Stimulated activated CD4-positive, alpha-beta T cell treated with anti-CD3 and anti-CD28 coated beads, Interleukin-15, amount 100 ng/mL, for 48 hours (primary cell): ENCODE measurements around the gene TULP4.
"Not testable (repeated sequence)": the region's sequence is repeated elsewhere in the genome, so short reads cannot be mapped to it uniquely, and the experiment has no call there.

ENCODE experiments used
- DNase-seq, 2 donors: peaks; one replicate each; pipeline ENCODE4 v3.0.0-alpha.2; 2020; ENCODE audit warnings: low read depth in 2 of 2

The TULP4 gene

DNA sequence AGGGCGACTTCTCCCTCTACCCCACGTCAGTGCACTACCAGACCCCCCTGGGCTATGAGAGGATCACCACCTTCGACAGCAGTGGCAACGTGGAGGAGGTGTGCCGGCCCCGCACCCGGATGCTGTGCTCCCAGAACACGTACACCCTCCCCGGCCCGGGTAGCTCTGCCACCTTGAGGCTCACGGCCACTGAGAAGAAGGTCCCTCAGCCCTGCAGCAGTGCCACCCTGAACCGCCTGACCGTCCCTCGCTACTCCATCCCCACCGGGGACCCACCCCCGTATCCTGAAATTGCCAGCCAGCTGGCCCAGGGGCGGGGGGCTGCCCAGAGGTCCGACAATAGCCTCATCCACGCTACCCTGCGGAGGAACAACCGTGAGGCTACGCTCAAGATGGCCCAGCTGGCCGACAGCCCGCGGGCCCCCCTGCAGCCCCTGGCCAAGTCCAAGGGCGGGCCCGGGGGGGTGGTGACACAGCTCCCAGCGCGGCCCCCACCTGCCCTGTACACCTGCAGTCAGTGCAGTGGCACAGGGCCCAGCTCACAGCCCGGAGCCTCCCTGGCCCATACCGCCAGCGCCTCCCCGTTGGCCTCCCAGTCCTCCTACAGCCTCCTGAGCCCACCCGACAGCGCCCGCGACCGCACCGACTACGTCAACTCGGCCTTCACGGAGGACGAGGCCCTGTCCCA lies 190.1 kb downstream of the TULP4 start:
- no peak for DNase-seq

DNA sequence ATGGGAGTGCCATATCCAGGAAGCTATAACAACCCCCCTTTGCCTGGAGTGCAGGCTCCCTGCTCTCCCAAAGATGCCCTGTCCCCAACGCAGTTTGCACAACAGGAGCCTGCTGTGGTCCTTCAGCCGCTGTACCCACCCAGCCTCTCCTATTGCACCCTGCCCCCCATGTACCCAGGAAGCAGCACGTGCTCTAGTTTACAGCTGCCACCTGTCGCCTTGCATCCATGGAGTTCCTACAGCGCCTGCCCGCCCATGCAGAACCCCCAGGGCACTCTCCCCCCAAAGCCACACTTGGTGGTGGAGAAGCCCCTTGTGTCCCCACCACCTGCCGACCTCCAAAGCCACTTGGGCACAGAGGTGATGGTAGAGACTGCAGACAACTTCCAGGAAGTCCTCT lies 191.0 kb downstream of the TULP4 start:
- DNase-seq: no peak

DNA sequence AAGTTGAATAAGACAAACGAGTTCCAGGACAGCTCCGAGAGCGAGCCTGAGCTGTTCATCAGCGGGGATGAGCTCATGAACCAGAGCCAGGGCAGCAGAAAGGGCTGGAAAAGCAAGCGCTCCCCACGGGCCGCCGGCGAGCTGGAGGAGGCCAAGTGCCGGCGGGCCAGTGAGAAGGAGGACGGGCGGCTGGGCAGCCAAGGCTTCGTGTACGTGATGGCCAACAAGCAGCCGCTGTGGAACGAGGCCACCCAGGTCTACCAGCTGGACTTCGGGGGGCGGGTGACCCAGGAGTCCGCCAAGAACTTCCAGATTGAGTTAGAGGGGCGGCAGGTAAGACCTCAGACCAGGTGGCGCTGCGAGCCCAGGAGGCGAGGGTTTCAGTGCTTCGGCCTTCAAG lies 191.6 kb downstream of the TULP4 start:
- no peak for DNase-seq

DNA sequence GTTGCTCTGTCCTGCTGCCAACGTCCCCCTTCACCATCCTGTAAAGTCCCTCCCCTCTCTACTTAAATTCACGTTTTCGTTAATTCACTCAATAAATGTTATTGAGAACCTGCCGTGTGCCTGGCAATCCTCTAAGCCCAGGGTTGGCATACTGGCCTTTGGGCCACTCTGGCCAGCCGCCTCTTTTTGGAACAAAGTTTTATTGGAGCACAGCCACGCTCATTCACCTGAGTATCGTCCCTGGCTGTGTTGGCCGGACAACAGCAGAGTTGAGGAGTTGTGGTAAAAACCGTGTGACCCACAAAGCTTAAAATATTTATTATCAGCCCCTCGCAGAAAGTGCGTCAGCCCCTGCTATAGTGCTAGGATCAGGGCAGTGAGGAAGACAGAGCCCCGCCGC lies 192.9 kb downstream of the TULP4 start:
- DNase-seq: no peak

DNA sequence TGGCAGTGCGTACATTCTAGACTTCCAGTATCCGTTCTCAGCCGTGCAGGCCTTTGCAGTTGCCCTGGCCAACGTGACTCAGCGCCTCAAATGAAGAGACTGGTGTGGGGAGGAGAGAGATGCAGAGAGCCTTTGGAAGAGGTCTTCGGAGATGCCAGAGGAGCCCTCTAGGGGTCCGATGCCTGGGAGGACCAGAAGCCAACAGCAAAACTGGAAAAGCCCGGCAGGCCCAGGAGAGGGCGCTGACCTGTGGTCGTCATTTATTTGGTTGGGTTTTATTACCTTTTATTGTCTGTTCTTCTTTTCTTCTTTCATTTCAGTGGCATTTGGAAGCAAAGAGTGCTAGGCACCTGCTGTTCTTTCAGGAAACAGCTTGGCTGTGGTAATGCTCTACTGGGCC lies 194.3 kb downstream of the TULP4 start:
- no peak for DNase-seq

DNA sequence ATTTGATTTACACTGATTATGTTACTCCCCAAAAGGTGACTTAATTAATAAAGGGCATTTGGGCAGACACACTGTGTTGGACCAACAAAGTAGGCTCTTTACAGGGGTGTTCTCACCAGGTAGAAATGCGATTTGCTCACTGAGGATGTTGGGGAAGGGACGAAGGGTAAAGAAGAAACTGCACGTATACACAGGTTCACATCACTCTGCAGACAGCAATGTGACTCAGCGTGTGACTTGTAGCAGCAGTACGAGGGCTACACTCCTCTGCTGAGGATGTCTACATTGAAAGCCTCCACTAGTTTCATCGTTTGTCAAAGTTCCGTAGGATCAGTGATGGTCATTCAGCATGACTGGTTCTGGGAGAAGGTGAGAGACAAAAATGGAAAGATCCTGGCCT lies 194.9 kb downstream of the TULP4 start:
- no peak for DNase-seq

DNA sequence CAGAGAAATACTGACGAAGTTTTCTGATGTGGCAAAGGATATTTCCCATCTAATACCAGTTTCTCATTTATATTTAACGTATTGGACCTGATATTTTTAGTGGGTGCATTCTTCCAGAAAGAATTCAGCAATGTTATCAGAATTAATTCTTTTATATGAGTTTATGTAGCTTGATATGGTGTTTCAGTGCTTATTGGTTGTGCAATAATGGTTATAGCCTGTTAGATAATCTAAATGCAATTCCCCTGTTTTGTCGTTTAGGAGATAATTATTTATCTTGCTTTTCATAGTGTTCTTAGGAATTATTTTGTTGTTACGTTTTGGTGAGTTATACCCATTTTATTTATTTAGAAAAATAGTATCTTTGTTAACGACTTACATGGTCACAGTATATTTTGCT lies 196.2 kb downstream of the TULP4 start:
- DNase-seq: no peak

DNA sequence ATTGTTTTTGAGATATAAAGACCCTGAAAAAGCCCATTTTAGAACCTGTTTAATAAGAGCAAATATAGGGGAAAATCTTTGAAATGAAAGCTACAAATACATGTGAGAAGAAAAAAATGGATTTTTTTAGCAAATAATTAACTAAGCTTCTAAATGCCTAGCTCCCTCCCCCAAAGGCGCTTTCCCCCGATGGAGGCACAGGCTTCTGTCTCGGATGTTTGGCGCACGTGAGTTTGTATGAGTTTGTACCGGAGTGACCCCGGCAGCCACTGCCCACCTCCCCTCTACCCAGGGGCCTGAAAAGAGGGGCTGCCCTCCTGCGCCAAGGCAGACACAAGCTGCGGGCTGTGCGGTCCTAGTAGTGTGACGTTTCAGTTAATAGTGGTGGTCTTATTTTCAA lies 197.2 kb downstream of the TULP4 start:
- no peak for DNase-seq

DNA sequence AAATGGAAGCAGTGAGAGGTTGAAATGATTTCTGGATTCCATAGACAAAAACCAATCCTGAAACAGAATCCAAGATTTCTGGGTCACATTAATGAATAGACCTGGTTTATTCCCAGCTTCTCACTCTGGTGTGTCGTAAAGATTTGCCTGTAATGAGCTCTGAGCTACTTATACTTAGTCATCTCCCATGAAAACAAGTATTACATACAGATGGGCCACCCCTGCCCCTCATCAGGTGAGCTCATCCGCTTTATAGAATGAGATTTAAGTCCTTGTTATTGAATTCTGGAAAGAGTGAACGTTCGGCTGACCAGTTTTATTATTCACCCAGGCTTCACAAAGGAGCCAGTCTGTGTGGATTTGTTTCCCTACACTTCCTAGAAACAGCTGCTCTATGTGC lies 200.5 kb downstream of the TULP4 start:
- DNase-seq: no peak

DNA sequence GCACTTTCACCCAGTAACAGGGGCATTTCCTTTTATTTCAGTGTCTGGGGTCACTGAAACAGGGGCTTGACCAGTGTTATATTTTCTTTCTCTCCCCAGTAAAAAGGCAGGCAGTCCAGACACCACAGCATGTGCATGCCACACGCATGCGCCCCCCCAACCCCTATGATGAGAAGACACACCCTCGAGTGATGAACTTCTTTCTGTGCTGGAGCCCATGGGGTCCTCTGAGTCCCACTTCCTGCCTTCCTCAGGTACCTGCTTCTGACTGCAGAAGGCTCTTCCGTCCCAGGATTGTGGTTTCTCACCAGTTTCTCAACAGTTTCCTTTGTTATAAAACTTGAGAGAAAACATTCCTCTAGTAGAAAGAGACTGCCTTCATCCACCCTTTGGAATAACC lies 201.9 kb downstream of the TULP4 start:
- no peak for DNase-seq

DNA sequence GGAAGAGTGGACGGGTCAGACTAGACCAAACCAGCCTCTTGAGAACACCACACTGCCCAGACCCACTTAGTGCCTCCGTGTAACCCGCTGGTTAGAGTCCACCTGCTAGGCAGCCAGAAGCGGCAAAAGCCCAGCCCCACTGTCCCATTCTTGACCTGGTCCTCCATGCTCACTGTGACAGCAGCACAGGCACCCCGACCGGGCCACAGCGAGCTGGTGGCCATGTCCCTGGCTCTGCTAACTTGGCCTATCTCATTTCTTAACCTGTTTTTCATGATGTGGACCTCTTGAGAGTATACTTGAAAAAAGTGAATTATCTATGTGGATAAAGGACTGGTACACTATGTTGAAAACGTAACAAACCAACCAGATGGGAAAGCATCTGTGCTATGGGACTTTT lies 202.7 kb downstream of the TULP4 start:
- DNase-seq: no peak

DNA sequence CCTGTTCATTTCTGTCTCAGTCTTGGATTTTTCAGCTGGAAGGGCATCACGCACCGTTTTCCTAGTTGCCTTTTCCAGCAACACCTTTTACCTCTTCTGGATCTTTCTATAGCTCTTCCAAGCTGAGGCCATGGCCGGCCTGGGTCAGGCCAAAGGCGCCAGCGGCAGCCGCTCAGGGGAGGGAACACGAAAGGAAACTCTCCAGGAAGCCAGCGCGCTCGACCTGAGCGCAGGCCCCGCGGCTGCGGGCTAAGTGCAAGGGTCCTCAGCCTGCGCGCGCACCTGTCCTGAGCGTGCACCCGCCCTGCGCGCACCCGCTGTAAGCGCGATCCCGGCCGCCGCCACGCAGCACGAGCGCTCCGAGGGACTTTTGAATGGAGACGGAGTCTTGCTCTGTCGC lies 203.8 kb downstream of the TULP4 start:
- DNase-seq: no peak

DNA sequence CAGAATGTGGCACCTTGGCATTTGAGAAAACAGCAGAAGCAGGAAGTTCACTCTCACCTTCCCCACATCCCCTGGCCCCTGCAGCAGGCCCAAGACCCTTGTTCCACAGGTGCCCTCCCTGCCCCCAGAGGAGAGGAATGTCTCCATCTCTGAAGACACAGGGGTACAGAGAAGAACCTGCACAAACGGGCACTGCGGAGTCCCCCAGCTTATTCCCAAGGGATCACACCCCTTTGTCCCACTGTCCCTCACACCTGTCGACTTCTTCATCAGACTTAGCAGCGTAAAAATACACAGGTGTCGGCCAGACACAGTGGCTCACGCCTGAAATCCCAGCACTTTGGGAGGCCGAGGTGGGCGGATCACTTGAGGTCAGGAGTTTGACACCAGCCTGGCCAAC lies 204.8 kb downstream of the TULP4 start:
- DNase-seq: no peak

DNA sequence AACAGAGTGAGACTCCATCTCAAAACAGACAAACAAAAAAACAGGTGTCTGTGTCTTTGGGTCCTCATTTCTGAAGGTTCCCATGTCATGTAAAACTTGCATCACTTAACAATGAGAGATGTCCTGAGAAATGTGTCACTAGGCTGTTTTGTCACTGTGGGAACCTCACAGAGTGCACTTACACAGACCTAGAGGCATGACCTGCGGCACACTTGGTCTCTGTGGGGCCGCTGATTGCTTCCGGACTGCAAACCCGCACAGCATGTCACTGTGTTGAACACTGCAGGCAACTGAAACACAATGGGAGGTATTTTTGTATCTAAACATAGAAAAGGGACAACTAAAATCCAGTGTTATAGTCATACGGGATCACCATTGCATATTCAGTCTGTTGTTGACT lies 205.3 kb downstream of the TULP4 start:
- no peak for DNase-seq

DNA sequence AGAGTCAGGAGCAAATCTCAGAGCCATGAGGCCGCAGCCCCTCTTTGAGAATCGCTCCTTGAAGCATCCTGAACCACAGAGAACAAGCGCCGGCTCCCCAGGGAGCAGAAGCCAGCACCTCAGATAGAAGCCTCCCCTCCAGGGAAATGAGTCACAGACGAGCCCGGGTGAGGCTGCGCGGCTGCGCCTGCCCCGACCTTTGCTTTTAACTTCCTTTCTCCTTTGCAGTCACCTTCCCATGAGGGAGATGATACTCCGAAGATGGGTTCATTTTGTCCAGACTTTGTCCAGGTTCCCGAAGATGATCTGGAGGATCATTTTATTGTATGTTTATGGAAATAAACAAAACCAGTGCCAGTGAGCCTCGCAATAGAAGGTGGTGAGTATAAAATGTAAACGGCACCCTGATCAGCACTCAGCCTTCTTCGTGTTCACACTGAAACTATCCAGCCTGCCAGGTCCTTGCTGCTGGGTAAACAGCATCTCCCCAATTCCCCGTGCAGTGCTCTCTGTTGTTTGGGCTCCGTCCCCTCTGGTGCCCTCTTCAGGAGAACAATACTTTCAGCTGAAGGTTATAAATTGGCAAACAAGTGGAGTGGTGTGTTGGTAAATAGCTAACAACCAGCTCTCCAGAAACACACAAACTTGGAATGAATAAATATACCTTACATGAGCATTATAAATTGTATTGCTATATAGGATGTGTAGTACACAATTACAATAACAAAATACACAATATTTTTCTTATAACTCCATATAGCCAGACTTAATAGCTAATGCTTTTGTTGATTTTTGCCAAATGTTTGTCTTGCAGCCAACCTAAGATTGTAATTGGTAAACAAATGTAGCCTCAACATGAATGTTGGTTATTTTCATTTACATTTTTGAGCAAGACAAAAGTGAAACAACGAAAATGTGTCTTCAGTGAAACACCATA lies 206.2 kb downstream of the TULP4 start:
- peak; percentile 34 to 40 for DNase-seq

DNA sequence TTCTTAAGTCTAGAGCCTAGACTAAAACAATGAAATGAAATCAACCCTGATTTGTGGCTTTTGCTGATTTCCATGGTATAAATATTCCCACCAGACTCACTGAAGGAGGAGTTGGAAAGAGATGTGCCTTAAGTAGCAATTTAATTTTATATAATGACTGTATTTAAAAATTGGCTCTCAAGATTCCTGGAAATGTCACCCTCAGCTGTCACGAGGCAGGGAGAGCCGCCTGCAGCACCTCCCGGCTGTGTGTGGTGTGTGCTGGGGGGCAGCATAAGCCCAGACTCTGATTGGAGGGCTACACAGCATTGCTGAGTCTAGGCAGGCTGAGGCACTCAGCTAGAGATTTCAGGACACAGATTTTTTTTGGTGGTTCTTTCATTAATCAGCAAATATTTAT lies 207.0 kb downstream of the TULP4 start:
- DNase-seq: no peak

DNA sequence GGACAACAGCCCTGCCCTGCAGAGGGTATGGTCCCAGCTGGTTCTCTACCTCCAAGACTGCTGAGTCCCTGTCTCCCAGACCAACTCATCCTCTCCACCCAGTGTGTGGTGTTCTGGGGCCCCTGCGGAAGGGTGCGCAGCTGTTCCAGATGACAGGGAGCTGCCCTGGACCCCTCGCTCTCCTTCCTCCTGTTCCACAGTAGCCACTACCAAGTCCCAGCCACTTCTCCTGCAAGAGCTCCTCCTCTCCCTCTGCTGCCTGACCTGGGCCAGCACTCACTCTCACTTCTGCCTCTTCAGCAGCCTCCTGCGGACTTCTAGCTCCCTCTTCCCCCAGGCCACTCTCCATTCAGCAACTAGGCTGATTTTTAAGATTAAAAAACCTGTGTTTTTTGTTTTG lies 207.5 kb downstream of the TULP4 start:
- no peak for DNase-seq

DNA sequence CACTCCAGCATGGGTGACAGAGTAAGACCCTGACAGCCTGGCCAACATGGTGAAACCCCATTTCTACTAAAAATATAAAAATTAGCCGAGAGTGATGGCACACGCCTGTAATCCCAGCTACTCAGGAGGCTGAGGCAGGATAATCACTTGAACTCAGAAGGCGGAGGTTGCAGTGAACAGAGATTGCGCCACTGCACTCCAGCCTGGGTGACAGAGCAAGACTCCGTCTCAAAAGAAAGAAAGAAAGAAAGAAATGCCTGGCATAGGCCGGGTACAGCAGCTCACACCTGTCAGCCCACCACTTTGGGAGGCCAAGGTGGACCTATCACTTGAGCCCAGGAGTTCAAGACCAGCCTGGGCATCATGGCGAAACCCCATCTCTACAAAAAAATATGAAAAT lies 208.7 kb downstream of the TULP4 start:
- not testable (repeated sequence) for DNase-seq

DNA sequence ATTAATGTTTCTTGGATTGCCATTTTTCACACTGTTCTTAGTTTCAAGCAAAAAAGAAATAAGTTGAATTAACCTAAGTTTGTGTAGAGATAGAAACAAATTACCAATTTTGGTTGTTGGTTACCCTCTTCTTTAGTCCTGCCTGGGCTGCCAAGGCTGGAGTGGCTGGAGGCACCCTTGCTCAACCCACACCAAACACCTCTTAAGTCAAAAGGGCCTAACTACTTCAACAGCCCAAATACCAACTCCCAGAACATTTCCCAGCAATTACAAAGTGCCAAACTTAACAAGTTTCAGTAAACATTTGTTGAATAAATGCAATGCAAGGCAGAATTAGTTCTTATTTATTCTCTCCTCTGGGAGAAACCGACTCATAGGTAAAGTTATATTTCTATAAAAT lies 209.5 kb downstream of the TULP4 start:
- no peak for DNase-seq

DNA sequence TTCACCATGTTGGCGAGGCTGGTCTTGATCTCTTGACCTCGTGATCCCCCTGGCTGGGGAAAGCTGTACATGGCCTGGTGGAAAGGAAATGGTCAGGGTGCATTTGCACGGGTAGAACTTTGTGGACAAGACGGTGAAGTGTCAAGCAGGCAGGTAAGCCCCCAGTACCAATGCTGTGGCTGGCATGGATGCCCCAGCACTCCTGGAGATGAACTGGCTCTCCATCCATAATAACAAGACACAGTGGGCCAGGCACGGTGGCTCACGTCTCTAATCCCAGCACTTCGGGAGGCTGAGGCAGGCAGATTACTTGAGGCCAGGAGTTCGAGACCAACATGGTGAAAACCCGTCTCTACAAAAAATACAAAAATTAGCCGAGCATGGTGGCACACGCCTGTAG lies 210.4 kb downstream of the TULP4 start:
- DNase-seq: no peak

DNA sequence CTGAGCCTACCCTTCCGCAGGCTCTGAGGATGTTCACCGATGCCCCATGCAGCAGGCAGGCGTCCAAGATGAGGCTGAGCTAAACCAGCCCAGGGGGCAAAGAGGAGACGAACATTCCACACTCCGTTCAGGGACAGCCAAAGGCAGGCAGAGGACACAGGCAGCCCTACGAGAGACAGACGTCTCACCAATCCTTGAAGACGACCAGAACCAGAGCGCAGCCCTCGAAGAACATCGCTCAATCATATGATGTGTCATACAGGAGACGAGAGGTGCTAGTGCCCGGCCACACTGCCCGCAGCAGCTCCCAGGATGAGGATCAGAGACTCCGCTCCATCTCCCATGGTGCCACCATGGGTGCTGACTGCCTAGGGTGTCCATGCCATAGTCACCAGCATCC lies 212.0 kb downstream of the TULP4 start:
- no peak for DNase-seq

DNA sequence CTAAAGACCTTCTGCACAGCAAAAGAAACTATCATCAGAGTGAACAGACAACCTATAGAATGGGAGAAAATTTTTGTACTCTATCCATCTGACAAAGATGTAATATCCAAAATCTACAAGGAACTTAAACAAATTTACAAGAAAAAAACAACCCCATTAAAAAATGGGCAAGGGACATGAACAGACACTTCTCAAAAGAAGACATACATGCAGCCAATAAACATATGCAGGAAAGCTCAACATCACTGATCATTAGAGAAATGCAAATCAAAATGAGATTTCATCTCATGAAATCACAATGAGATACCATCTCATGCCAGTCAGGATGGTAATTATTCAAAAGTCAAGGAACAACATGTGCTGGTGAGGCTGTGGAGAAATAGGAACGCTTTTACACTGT lies 215.6 kb downstream of the TULP4 start:
- not testable (repeated sequence) for DNase-seq

DNA sequence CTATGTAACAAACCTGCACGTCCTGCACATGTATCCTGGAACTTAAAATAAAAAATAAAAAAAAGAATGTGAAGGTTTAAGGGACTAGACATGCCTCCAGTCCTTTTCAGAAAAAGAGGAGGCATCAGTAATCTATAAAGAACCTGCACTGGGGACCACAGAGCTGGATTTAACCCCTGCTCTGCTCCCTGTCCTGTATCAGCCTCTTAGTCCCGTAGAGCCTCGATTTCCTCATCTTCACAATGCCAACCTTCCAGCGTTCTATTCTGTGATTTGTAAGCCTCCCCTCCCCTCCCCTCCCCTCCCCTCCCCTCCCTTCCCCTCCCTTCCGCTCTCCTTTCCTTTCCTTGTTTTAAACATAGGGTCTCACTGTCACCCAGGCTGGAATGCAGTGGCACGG lies 216.6 kb downstream of the TULP4 start:
- no peak for DNase-seq
